Activated CD8-positive, alpha-beta T cell treated with anti-CD3 and anti-CD28 coated beads for 36 hours (primary cell): Measurements from ENCODE around the gene DRC3. TPM values are rescaled to one million over a fixed set of nuclear protein-coding genes. Genes with fewer than 3 reads are reported as not detected.

Experiments
- ATAC-seq: fragments of 200-7000 bp; cut with Tn5 transposase; one replicate; pipeline ENCODE4 v1.10.0; 2021; ENCODE audit warnings: mild to moderate bottlenecking, moderate library complexity
- CTCF ChIA-PET: fragments of 350-600 bp; sonication (Branson Sonifier 250); formaldehyde crosslinking; loops from one replicate; lab custom pipeline; 2021; ENCODE audit warnings: antibody characterized with exemption; lab: Charles Lee
- POLR2A ChIA-PET: fragments of 350-600 bp; sonication (Branson Sonifier 250); formaldehyde crosslinking; loops from one replicate; lab custom pipeline; 2021; ENCODE audit warnings: antibody characterized with exemption; lab: Charles Lee
- DNase-seq: peaks from one replicate; pipeline ENCODE4 v3.0.0-alpha.2; 2020
- H3K27ac Mint-ChIP-seq: one replicate; pipeline ENCODE4 v1.8.0; 2021; ENCODE audit warnings: mild to moderate bottlenecking, mixed read lengths
- H3K27me3 Mint-ChIP-seq: one replicate; pipeline ENCODE4 v1.8.0; 2021; ENCODE audit warnings: mixed read lengths
- H3K36me3 Mint-ChIP-seq: one replicate; pipeline ENCODE4 v1.8.0; 2021; ENCODE audit warnings: low read depth, mixed read lengths
- H3K4me1 Mint-ChIP-seq: one replicate; pipeline ENCODE4 v1.8.0; 2021; ENCODE audit warnings: low read depth, mixed read lengths
- H3K4me3 Mint-ChIP-seq: one replicate; pipeline ENCODE4 v1.8.0; 2021; ENCODE audit warnings: mild to moderate bottlenecking, moderate library complexity, mixed read lengths
- H3K9me3 Mint-ChIP-seq: one replicate; pipeline ENCODE4 v1.8.0; 2021; ENCODE audit warnings: mixed read lengths
- CTCF ChIP-seq: fragments of 200-600 bp; IDR thresholded peaks from one replicate; pipeline ENCODE4 v1.8.0; 2022; ENCODE audit warnings: antibody characterized with exemption, mild to moderate bottlenecking
- intact Hi-C: fragments of 100-400 bp; cut with micrococcal nuclease; formaldehyde crosslinking; loops from one replicate; pipeline ENCODE4 v1.10.0; 2022
- total RNA-seq, 2 experiments: library from RNA; stranded (reverse); gene quantifications; one replicate each; pipeline ENCODE4 v1.2.3, GENCODE V29; 2021

The DRC3 gene
- total RNA-seq, 2 experiments from 2014 or later = 0.25 TPM; not detected in 1

- Mint-ChIP-seq H3K27me3 (no peaks in the 10 kb centered on the region), H3K4me3 (no peak overlapping the region), H3K9me3 (no peaks in the 10 kb centered on the region), H3K4me1 (peaks cover 31% of the 10 kb centered on the region), H3K36me3 (peaks cover 10% of the 10 kb centered on the region), H3K27ac (no peak overlapping the region)
- no peak for ATAC-seq
- POLR2A ChIA-PET = interaction anchor here (1.0 to 1.4 kb wide), 4 partner anchors 8 to 140 kb away, joined by 4 to 5 read pairs (median 4); no protein-coding TSS in a partner anchor
- no peak for DNase-seq
- CTCF ChIA-PET = interaction anchor here (0.9 to 3.0 kb wide), 4 partner anchors 35 to 216 kb away, joined by 3 to 11 read pairs (median 7); no protein-coding TSS in a partner anchor
- TF ChIP-seq CTCF = no peak
- intact Hi-C loops = no loop called here
Observed at GRCh38 chr17:18028952-18029540, 56.4 kb downstream of the DRC3 start.

- Mint-ChIP-seq H3K27me3 (no peaks in the 10 kb centered on the region), H3K27ac (no peak overlapping the region), H3K9me3 (no peaks in the 10 kb centered on the region), H3K36me3 (peaks cover 4% of the 10 kb centered on the region), H3K4me3 (no peak overlapping the region), H3K4me1 (peaks cover 22% of the 10 kb centered on the region)
- ChIA-PET POLR2A (no interaction called here), CTCF (interaction anchor here (1.5 to 2.8 kb wide), 4 partner anchors 47 to 141 kb away, joined by 5 to 20 read pairs (median 12); no protein-coding TSS in a partner anchor)
- TF ChIP-seq CTCF = no peak
- ATAC-seq = no peak
- intact Hi-C loops = loop anchor here (10.0 kb wide), 2 partner anchors 137 to 337 kb away; no protein-coding TSS in a partner anchor
- DNase-seq = no peak
Observed at GRCh38 chr17:18031955-18032354, 59.3 kb downstream of the DRC3 start.

- ATAC-seq = peak; percentile 72
- Mint-ChIP-seq H3K9me3 (no peaks in the 10 kb centered on the region), H3K36me3 (peaks cover 3% of the 10 kb centered on the region), H3K27me3 (no peaks in the 10 kb centered on the region), H3K27ac (no peak overlapping the region), H3K4me1 (peaks cover 34% of the 10 kb centered on the region), H3K4me3 (no peak overlapping the region)
- TF ChIP-seq CTCF = peak; percentile 80
- peak; percentile 76 for DNase-seq
- intact Hi-C loops = loop anchor here (10.0 kb wide), 2 partner anchors 139 to 339 kb away; no protein-coding TSS in a partner anchor
- ChIA-PET POLR2A (interaction anchor here (0.6 to 1.6 kb wide), 4 partner anchors 9 to 193 kb away, joined by 3 to 6 read pairs (median 3); no protein-coding TSS in a partner anchor), CTCF (interaction anchor here (0.7 to 3.9 kb wide), 39 partner anchors 9 to 542 kb away, joined by 3 to 47 read pairs (median 5); partner anchors contain the start of genes DRC3 and TOM1L2)
Observed at GRCh38 chr17:18033442-18034099, 60.9 kb downstream of the DRC3 start.

- Mint-ChIP-seq H3K4me1 (peaks cover 42% of the 10 kb centered on the region), H3K4me3 (no peak overlapping the region), H3K36me3 (peaks cover 3% of the 10 kb centered on the region), H3K9me3 (no peaks in the 10 kb centered on the region), H3K27ac (no peak overlapping the region), H3K27me3 (no peaks in the 10 kb centered on the region)
- CTCF ChIA-PET = interaction anchor here (1.1 to 3.9 kb wide), 4 partner anchors 12 to 145 kb away, joined by 4 to 47 read pairs (median 14); no protein-coding TSS in a partner anchor
- intact Hi-C loops = loop anchor here (5.0 to 10.0 kb wide), 3 partner anchors 58 to 341 kb away; no protein-coding TSS in a partner anchor
- POLR2A ChIA-PET = no interaction called here
- ATAC-seq (no peak), DNase-seq (no peak)
- no peak for TF ChIP-seq CTCF
Observed at GRCh38 chr17:18035704-18036103, 63.0 kb downstream of the DRC3 start.
